ENCODE measurements around the gene ZBTB17. TPM values are rescaled to one million over a fixed set of nuclear protein-coding genes. Genes with fewer than 3 reads are reported as not detected.
"Not testable (repeated sequence)": the region's sequence is repeated elsewhere in the genome, so short reads cannot be mapped to it uniquely, and the experiment has no call there.

Gene ZBTB17
- 24.7 TPM for total RNA-seq
- long read RNA-seq, transcript ZBTB17-202 (16 exons, 2,745 nt) = major isoform, 53 of 75 reads
- long read RNA-seq, partial matches to known transcripts = 6 of 75 reads
- long read RNA-seq, other reads (novel, unspliced or antisense) = 13 of 75 reads

DNA sequence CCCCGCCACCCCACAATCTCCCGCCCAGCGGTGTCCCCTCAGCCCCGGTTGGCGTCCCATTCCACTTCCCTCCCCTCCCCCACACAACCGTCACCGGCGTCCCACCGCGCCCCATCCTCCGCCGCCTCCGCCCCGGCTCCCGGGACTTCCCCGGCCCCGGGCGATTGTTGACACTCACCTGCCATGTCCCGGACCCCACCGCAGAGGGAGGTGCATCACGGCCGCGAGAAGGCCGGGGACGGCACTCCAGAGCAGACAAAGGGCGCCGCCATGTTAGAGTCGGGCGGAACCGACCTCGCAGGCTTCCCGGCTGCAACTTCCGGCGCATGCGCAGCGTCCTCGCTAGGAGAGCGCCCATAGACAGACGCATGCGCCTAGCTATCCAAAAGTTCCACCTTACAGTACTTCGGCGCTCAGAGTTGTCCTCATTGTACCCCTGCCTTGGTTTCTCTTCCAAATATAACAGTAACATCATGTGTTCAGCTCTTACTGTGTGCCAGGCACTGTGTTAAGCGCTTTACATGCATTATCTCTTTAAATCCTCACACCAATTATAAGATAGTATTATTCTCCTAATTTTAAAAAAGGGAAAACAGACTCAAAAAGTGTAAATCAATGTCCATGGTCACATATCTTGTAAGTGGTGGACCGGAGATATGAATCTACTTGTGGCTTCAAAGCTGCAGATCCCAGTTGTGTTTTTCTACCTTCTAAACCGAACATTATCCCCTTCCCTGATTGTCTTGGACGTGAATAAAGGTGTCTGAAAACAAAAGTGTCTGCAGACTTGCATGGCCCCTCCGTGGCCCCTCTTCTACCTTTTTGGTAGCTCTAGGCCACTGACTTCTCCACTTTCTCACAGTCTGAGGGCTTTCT is at the start of gene ZBTB17:
TSS of gene ZBTB17 (minus strand) at position 297 of the 876 bp plus-strand sequence. CDS start 27,606 bp downstream, outside the sequence.
- DNase-seq = peak; percentile 94
- intact Hi-C loops (cut with micrococcal nuclease) = no loop called here
- Histone ChIP-seq H3K27me3 (ENCODE audit: low read depth) (no peaks in the 10 kb centered on the region), H3K4me3 (peak within 1 kb of the TSS; percentile 98), H3K9me3 (replicated peaks) (peaks cover 4% of the 10 kb centered on the region), H3K27ac (replicated peaks) (peak within 1 kb of the TSS; percentile 88), H3K36me3 (peaks cover 20% of the 10 kb centered on the region), H3K4me1 (peaks cover 40% of the 10 kb centered on the region)
- TF ChIP-seq, protein P1, sequence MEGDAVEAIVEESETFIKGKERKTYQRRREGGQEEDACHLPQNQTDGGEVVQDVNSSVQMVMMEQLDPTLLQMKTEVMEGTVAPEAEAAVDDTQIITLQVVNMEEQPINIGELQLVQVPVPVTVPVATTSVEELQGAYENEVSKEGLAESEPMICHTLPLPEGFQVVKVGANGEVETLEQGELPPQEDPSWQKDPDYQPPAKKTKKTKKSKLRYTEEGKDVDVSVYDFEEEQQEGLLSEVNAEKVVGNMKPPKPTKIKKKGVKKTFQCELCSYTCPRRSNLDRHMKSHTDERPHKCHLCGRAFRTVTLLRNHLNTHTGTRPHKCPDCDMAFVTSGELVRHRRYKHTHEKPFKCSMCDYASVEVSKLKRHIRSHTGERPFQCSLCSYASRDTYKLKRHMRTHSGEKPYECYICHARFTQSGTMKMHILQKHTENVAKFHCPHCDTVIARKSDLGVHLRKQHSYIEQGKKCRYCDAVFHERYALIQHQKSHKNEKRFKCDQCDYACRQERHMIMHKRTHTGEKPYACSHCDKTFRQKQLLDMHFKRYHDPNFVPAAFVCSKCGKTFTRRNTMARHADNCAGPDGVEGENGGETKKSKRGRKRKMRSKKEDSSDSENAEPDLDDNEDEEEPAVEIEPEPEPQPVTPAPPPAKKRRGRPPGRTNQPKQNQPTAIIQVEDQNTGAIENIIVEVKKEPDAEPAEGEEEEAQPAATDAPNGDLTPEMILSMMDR (IDR thresholded peaks at IDR 0.05; ENCODE audit: borderline replicate concordance) = no peak

DNA sequence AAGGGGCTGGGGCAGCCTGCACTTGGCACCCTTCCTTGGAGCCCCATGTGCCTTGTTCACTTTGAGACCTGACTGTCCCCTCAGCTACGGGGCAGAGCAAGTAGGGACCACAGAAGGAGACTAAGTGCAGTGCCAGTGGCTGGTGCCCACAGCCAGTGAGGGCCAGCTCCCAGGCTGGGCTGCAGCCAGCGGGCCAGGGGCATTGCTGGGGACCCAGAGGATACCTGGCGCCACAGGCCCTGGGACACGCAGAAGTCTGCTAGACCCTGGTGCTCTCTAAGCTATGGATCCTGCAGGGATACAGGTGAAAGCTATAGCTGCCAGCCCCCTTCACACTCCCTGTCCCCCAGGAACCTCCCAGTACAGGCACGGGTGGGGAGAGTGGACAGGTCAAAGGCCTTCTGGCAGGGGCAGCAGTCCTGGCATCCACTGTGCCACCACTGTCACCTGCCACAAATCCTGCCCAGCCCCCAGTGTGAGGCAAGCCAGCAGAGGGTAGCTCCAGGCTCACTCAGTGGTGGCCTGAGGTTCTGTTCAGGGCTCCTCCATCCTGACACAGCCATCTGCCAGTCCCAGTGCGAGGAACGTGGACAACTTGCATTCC is 47.3 kb upstream of the ZBTB17 start:
- Histone ChIP-seq H3K27ac (replicated peaks) (no peak overlapping the region), H3K36me3 (no peaks in the 10 kb centered on the region), H3K9me3 (replicated peaks) (no peaks in the 10 kb centered on the region), H3K4me3 (no peak overlapping the region), H3K27me3 (ENCODE audit: low read depth) (peaks cover 9% of the 10 kb centered on the region), H3K4me1 (peaks cover 46% of the 10 kb centered on the region)
- no peak for DNase-seq
- TF ChIP-seq, protein P1 (IDR thresholded peaks at IDR 0.05; ENCODE audit: borderline replicate concordance) = no peak
- intact Hi-C loops (cut with micrococcal nuclease) = no loop called here

DNA sequence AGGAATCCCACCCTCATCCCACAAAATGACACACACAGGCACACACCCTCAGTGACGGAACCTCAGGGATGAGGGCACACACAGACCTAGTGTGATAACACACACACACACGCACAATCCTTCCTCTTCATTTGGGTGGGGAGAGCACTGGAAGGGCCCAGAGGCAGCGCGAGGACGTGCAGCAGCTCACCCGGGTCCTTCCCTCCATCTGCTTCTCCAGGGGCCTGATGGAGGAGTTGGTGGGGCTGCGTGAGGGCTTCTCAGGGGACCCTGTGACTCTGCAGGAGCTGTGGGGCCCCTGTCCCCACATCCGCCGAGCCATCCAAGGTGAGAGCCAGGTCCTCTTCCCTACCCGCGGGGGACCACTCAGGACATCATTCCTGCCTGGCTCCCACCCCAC is 46.5 kb upstream of the ZBTB17 start:
- DNase-seq = no peak
- Histone ChIP-seq H3K27ac (replicated peaks) (no peak overlapping the region), H3K27me3 (ENCODE audit: low read depth) (peaks cover 8% of the 10 kb centered on the region), H3K4me3 (no peak overlapping the region), H3K9me3 (replicated peaks) (no peaks in the 10 kb centered on the region), H3K4me1 (peaks cover 53% of the 10 kb centered on the region), H3K36me3 (peaks cover under 1% of the 10 kb centered on the region)
- TF ChIP-seq, protein P1 (IDR thresholded peaks at IDR 0.05; ENCODE audit: borderline replicate concordance) = no peak
- intact Hi-C loops (cut with micrococcal nuclease) = no loop called here

DNA sequence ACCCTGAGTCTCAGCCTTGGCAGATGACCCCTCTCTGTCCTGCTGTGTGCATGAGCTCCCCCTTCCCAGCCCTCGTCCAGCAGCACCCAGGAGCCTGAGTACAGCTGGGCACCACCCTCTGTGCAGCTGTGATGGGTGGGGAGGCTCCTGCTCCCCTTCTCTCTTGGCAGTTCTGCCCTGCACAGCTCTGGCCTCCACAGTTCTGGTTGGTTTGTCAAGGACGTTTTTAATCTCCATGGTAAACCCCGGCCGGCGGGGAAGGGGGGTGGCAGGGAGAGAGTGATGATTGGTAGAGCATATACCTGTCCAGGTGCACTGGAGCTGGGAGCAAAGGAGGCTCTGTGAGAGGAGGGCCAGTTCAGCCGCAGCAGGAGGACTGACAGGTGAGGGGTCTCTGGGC is 45.8 kb upstream of the ZBTB17 start, which contains the start of gene CLCNKA:
TSS of gene CLCNKA (plus strand) at position 356 of the 400 bp plus-strand sequence. CDS start 584 bp downstream, outside the sequence.
- intact Hi-C loops (cut with micrococcal nuclease) = no loop called here
- peaks cover under 1% of the 10 kb centered on the region for H3K27me3 ChIP-seq (ENCODE audit: low read depth)
- peak within 1 kb of the TSS; percentile 97 for H3K27ac ChIP-seq (replicated peaks)
- no peak for DNase-seq
- no peaks in the 10 kb centered on the region for H3K9me3 ChIP-seq (replicated peaks)
- H3K4me1 ChIP-seq = peaks cover 52% of the 10 kb centered on the region
- no peak within 1 kb of the TSS for H3K4me3 ChIP-seq
- TF ChIP-seq, protein P1 (IDR thresholded peaks at IDR 0.05; ENCODE audit: borderline replicate concordance) = no peak
- peaks cover 7% of the 10 kb centered on the region for H3K36me3 ChIP-seq

DNA sequence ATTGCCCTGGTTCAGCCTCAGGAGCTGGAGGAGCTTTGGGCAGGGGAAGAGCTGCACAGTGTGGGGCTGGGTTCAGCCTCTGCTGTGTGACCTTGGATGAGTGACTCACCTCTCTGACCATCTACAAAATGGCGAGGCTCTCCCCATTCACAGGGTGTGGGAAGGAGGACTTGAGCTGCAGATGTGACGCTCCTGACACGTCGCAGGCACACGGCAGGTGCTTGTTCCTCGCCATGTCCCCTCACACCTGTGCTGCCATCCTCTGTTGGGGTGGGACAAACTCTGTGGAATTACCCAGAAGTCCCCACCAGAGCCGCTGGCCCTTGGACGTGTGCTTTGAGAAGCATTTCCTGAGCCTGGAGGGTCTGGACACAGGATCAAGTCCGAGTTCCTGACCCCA is 45.0 kb upstream of the ZBTB17 start:
- H3K4me1 ChIP-seq = peaks cover 55% of the 10 kb centered on the region
- H3K9me3 ChIP-seq (replicated peaks); intact Hi-C loops (cut with micrococcal nuclease); H3K36me3 ChIP-seq; H3K27me3 ChIP-seq (ENCODE audit: low read depth); DNase-seq; H3K4me3 ChIP-seq: not testable (repeated sequence)
- peak overlapping the region; percentile 97 for H3K27ac ChIP-seq (replicated peaks)
